GM19467 (cell line): ENCODE measurements around the gene DHX16.
A peak's percentile ranks its signal among the peaks of the same experiment; 100 is the strongest.
"Not testable (repeated sequence)": the region's sequence is repeated elsewhere in the genome, so short reads cannot be mapped to it uniquely, and the experiment has no call there.

ENCODE experiments used
- ATAC-seq: cut with Tn5 transposase; IDR thresholded peaks from one replicate; pipeline ENCODE4 v1.9.1; 2021; ENCODE audit warnings: mild to moderate bottlenecking, moderate library complexity; ENCODE audit not compliant: unreplicated experiment

DHX16 gene

DNA sequence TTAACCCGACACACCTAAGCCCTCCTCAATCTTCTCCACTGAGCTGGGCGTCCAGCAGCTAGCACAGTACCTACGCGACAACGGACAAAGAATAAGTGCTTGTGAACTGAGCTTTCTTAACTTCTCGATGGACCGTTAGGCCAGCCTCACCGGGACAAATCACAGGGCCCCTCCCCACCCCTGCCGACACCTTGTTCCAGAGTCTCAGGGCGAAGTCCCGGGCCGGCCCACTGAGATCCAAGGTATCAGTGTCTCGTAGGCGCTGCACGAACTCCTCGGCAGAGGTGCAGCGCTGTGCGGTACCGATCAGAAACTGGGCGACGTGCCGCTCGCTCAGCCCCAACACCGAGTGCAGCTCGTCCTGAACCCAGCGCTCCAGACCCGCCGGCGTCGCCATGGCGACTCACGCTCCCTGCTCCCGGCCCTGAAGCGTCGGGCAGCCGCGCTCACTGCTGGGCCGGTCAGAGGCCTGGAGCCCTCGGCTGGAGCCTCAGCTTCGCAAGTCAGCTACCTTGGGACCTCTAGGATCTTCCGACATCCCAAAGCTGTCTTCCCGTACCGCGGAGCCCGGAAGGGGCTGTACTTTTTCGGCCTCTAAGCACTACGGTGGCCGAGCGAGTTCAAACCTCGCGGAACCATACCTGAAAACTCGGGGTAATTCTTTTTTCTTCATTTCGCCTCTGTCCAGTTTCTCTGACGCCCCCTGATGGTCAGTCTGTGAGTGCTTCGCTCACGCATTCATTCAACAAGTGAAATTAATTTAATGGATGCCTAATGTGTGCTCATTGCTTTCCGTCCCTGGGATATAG is at the start of gene DHX16:
Gene DHX16, minus strand, starts transcription at position 562 of the 809 bp plus-strand sequence. Its CDS starts 165 bp downstream, at position 397.
- peak; percentile 63 for ATAC-seq

DNA sequence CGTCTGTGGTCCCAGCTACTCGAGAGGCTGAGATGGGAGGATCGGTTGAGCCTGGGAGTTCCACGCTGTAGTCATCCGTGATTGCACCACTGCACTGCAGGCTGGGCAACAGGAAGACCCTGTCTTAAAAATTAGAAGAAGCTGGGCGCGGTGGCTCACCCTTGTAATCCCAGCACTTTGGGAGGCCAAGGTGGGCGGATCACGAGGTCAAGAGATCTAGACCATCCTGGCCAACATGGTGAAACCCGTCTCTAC is 49.1 kb upstream of the DHX16 start:
- not testable (repeated sequence) for ATAC-seq

DNA sequence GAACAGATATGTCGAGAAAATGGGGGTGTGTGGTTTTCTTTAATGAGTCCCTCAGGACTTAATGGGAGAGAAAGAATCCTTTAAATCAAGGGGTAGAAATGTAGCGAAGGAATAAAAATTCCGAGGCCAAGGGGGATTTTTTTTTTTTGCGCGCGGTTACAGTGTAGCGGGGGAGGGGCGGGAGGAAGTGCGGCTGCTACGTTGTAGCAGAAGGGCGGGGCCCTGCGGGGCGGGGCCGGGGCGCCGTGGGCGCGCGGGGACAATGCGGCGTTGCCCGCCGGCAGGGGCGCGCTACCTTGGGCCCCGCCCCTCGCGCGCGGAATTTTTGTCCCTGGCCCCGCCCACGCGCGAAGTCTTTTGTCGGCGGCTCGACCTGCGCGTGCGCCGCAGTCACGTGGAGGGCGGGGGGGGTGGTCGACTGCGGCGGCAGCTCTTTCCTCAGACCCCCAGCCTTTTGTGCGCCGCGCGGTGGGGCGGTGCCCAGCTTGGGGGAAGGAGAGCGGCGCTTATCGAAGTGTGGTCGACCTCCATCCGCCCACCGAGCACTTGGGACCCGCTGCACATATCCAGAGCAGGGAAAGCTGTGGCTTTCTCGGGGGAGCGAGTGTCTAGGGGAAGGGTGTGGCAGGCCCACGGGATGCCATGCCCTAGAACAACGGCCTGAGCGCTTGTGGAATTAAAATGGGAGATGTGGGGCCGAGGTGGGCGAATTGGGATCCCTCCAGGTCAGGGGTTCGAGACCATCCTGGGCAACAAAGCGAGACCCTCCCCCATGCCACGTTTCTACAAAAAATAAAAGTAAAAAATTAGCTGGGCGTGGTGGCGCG is 48.6 kb upstream of the DHX16 start:
- peak; percentile 27 for ATAC-seq

DNA sequence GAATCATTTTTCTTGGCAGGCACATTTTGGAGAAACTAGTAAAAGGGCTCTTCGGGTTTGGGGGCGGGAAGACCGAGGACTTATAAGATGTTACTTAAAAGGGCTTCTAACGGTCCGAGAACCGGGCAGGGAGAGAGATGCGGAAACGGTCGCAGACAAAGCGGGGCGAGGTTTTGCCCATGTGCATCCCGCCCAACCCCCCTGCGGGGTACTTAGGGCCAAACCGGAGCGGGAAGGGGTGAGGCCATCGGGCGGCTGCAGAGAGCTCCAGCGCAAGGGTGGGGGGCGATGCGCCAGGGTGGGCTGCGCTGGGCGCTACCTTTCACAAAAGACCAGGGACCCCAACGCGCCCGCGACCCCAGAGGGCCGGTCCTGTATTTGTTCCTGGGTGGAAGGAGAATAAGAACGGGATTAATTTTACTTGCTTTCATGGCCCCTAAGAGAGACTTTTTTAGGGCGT is 48.0 kb upstream of the DHX16 start:
- no peak for ATAC-seq

DNA sequence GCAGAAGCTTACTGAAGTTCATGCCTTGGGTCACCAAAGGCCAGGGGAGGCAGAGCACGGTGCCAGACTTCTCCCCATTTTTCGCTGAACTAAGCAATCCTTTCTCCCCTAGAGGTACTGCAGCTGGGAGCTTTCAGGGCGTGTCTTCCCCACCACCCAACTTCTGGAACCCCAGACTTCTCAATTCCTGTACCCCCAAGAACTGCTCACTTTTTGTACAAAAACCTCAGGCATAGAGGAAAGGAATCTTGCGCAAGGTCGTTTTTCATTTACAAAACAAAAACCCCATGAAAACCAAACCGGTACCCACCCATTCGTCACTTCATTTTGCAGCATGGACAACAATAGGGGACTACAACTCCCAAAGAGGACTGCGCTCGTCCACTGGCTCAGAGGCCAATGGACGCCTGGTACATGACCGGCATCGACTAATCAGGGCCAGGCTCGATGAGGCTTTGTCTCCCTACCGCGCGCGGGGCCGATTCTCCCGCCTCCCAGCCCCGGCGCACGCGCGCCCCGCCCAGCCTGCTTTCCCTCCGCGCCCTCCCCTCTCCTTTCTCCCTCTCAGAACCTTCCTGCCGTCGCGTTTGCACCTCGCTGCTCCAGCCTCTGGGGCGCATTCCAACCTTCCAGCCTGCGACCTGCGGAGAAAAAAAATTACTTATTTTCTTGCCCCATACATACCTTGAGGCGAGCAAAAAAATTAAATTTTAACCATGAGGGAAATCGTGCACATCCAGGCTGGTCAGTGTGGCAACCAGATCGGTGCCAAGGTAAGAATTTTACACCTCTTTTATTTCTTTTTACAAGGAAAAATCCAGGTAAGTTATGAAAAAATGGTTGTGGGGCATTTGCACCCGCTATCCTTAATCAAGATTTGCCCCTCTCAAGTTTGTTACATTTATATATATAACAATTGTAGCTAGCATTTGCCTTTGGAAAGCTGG is 47.3 kb upstream of the DHX16 start, which contains the start of gene TUBB:
Gene TUBB, plus strand, starts transcription at position 562 of the 947 bp plus-strand sequence. Its CDS starts 155 bp downstream, at position 717.
- peak; percentile 48 for ATAC-seq

DNA sequence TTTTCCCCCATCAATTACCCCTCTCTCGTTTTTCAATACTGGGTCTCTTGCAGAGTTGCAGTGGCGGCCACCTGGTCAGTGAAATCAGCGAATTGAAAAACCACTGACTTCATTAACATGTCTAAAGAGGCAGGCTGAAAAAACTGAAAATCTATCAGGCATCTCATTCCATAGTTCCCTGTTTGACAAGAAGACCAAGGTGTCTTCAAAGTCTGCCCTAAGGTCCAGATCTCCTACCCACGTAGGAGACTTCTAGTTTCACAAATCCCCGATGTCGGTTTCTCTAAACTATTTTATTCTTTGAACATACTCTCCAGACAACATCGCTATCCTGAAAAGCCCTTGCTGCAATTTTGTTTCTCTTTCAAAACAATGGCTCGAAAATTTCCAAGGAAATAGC is 46.5 kb upstream of the DHX16 start:
- no peak for ATAC-seq

DNA sequence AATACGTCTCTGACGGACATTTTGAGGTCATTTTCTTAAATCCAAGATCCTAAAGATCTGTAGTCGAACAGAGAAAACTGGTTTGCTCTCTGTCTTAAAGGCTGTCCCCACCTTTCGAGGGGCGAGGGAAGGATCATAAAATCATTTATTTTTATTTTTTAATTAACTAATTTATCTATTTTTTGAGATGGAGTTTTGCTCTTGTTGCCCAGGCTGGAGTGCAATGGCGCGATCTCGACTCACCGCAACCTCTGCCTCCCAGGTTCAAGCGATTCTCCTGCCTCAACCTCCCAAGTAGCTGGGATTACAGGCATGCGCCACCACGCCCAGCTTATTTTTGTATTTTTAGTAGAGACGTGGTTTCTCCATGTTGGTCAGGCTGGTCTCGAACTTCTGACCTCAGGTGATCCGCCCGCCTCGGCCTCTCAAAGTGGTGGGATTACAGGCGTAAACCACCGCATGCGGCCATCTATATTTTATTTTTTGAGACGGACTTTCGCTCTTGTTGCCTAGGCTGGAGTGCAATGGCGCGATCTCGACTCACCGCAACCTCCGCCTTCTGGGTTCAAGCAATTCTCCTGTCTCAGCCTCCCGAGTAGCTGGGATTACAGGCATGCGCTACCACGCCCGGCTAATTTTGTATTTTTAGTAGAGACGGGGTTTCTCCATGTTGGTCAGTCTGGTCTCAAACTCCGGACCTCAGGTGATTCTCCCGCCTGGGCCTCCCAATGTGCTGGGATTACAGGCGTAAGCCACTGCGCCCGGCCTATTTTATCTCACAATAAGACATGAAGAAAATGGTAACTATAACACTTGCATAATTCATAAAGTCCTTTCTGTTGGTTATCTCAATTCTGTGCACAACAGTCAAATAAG is 45.3 kb upstream of the DHX16 start:
- not testable (repeated sequence) for ATAC-seq

DNA sequence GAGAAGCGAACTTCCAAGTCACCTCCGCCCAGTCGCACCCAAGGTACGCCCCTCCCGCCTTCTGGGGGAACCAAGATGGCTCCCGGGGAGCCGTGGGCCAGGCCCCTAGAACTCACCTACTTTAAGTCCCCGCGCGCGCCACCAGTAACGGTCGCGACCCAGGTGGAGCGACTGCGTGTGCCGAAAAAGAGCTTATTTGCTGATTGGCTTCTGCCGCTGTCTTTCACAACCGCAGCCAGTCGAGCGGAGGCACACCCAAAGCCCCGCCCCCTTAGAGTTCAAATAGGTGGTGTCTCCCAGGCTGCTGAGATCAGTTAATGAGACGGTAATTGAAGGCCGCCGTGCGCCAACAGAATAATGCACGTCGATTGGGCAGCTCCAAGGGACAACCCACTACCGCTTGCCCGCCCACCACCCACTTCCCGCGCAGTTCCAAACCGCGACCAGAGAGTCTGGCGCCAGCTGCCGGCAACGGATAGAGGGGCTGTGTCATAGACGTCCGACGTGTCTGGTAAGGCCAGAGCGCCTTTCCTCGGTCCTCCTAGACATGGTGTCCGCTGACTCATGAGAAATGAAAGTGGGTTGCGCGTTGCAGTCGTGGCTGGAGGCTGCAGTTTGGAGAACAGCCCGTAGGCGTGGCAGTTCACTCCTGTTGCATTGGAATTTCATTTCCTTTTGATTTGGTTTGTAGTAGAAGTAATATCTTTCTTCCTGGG is 44.5 kb upstream of the DHX16 start, which contains the start of gene MDC1:
Gene MDC1, minus strand, starts transcription at position 153 of the 716 bp plus-strand sequence. CDS start 2,106 bp downstream, outside the sequence.
- peak; percentile 56 for ATAC-seq

DNA sequence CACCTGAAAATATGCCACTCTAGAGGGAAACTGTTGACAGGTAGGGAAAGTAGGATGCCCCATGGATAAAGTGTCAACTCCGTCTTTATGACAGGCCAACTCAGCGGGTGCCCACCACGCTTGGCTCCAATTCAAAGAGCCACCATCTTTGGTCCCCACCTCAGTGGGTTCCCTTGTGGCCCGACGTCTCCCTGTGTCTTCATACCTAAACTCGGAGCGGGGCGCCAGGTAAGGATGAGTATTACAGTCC is 44.0 kb upstream of the DHX16 start:
- ATAC-seq, result no peak

DNA sequence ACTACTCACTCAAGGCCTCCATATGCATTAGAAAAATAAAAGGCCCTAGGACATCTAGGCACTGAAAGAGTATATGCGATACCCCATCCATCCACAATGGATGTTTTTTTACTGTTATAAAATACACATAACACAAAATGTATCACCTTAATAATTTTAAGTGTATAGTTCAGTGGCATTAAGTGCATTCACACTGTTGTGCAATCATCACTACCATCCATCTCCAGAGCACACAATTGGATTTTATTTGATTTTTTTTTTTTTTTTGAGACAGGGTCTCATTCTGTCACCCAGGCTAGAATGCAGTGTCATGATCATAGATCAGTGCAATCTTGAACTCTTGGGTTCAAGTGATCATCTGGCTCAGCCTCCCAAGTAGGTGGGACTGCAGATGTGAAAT is 41.5 kb upstream of the DHX16 start:
- no peak for ATAC-seq

DNA sequence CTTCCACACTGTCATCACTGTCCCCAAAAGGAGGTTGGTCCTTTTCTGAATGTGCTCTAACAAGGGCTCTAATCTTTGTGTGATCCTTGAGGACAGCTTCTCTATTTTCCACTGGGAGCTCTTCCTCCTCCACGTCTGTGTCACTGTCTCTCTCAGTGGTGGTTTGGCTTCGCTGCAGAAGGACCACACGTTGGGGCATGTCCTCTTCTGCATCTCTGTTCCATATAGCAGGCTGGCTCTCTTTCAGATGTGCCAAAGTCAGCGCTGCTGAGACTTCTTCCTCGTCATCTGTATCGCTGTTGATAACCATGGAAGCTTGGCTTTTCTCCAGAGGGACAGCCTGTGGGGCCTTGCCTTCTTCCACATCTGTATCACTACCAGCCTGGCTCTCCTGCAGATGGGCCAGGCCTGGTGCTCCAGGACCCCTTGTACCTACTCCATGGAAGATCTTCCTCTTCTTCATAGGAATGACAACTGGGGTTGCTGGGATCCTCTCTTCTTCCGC is 39.7 kb upstream of the DHX16 start:
- ATAC-seq, result no peak

DNA sequence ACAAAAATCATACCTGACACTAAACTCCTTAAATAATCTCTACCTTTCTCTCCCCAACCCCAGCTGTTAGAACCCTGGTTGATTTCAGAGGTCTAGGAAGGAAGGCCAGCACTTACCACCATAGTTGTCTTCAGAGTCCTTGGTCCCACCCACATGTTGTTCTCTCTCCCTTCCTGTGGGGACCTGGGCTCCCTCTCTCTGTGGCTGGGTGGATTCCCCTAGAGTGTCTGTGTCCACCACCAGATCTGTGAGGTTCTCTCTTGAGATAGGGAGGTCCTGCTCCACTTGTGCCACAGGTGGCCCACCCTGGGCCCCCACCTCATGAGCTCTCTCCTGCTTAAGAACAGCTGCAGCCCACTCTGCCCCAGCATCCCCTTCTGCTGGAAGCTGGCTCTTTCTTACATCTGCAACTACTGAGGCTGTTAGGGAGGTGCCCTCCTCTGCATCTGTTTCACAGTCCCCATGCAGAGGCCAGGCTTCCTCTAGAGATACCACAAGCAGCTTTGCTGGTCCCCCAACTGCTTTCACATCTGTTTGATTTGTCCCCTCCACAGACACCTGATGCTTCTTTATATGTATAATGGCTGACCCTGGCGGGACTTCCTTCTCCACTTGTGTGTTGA is 39.1 kb upstream of the DHX16 start:
- no peak for ATAC-seq

DNA sequence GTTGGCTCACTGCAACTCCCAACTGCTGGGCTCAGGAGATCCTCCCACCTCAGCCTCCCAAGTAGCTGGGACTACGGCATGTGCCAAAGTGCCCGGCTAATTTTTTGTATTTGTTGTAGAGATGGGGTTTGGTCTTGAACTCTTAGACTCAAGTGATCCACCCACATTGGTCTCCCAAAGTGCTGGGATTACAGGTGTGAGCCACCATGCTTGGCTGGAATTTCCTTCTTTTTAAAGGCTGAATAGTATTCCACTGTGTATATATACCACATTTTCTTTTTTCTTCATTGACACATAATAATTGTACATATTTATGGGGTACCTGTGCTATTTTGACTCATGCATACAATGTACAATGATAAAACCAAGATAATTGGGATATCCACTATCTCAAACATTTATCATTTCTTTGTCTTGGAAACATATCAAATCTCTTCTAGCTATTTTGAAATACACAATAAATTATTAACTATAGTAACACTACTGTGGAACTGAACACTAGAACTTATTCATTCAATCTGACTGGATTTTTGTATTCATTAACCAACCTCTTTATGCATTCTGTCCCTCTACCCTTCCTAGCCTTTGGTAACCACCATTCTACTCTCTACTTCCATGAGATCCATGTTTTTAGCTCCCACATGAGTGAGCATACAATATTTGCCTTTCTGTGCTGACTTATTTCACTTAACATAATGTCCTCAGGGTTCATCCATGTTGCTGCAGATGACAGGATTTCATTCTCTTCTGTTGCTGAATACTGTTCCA is 36.5 kb upstream of the DHX16 start:
- ATAC-seq, result no peak

DNA sequence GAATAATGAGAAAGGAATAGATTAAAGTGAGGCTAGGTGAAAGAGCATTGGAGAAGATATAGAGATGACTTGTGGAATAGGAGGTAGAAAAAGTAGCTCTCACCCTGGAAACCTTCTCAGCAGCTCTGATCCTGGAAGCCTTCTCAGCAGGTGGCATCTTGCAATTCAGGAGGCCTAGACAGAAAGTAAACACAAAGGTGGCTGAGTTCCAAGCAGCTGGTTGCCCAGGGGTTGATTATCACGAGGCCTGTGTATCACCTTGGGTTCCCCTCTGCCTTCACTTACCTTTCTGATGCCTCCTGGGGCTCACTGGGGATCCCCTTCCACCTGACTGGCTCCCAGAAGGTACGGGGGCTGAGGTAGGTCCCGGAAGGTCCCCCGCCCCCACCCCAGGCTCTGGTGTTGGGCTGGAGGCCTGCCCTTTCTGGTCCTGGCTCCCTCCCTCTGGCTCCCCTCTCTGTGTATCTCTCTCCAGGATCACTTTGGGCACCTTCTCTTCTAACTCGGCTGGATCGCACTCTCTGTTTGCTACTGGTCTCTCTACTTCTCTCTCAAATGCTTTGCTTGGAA is 34.6 kb upstream of the DHX16 start:
- ATAC-seq, result no peak

DNA sequence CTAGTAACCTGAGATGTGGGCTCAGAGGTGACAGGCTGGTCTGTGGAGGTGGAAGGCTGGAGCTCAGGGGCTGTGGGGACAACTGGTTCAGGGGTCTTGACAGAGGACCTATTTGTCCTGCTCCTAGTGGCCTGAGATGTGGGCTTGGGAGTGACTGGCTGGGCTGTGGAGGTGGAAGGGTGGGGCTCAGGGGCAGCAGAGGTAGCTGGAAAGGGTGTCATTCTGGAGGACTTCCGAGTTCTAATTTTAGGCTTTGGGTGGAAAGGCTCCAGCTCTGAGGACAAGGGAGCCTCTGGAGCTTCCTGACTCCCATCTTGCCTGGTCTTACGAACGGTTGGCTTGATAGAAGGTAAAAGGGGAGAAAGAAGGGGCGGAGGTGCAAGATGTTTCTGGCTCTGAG is 32.8 kb upstream of the DHX16 start:
- ATAC-seq, result no peak

DNA sequence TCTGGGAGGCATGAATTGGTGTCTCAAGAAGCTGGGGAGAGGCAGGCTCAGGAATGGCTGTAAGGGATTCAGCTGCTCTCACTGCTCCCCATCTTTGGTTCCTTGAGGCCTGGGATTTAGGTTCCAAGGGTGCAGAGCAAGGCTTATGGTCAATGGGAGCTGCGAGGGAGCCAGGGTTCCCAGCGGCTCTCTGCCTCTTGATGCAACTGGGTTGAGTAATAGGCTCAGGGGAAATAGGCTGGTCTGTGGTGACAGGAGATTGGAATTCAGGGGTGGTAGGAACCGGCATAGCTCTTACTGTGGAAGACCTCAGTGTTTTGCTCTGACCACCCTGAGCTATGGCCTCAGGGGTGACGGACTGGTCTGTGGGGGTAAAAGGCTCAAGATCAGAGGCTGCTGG is 31.0 kb upstream of the DHX16 start:
- ATAC-seq, result no peak

DNA sequence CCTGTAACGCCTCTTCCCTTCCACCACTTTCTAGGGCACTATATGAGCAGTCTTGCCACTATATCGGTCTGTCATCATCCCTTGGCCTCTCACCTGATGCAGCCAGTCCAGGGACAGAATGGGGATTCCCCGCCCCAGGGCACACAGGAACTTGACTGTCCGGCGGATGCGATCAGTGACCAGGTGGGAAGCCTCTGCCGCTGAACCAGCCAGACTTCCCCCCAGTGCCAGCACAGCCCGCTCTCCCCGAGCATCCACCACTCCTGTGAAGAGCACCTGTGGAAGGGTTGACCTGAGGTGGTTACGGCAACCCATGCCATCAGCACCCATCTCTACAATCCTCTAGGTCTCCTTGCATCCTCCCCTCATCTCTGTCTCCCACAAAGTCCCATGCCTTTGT is 30.2 kb upstream of the DHX16 start:
- no peak for ATAC-seq

DNA sequence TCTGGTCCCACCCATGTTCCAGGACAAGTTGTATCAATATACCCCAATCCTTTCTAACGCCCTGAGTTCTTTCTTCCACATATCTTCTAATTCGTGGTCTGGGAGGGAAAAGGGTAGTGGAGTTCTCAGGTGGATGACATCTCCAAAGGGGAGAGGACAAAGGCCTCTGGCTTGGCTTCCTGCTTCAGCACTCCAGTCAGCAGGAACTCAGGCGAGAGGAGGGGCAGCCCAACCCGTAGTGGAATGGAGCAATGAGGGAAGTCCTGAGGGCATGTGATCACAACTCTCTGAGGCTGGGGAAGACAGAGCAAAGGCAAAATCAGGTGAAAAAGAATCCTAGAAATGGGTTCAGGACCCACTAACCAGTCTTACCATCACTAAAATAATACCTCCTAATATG is 27.5 kb upstream of the DHX16 start:
- no peak for ATAC-seq
